Naive thymus-derived CD8-positive, alpha-beta T cell (primary cell): ENCODE results near the gene OBP2B. TPM values are rescaled to one million over a fixed set of nuclear protein-coding genes. Genes with fewer than 3 reads are reported as not detected.
A peak's percentile ranks its signal among the peaks of the same experiment; 100 is the strongest.

Experiments used
- ATAC-seq, 2 donors: fragments of 150-1000 bp; cut with Tn5 transposase in 1 of 2; sonication (Bioruptor Pico), chemical (Tn5 transposase) in 1 of 2; 1 replicate in 1 of 2; 2 replicates in 1 of 2; pipeline ENCODE4 v1.10.0; 2021; ENCODE audit warnings: mild to moderate bottlenecking in 2 of 2, moderate library complexity in 2 of 2
- POLR2A ChIA-PET: fragments of 350-600 bp; sonication (Branson Sonifier 250); formaldehyde crosslinking; loops from one replicate; lab custom pipeline; 2021; ENCODE audit warnings: antibody characterized with exemption; lab: Charles Lee
- DNase-seq, 10 donors: peaks; one replicate each; pipeline versions ENCODE4 v3.0.0 to v3.0.0-alpha.2; 2020 to 2022
- H3K27ac Mint-ChIP-seq, 10 donors: one replicate each; pipeline ENCODE4 v1.8.0; 2020 to 2022; ENCODE audit warnings: mild to moderate bottlenecking in 10 of 10, mixed read lengths in 10 of 10, moderate library complexity in 4 of 10, inconsistent platforms in 1 of 10
- H3K27me3 Mint-ChIP-seq, 5 donors: one replicate each; pipeline ENCODE4 v1.8.0; 2021 to 2022; ENCODE audit warnings: mixed read lengths in 5 of 5
- H3K36me3 Mint-ChIP-seq, 3 donors: one replicate each; pipeline ENCODE4 v1.8.0; 2020 to 2022; ENCODE audit warnings: mixed read lengths in 3 of 3, mild to moderate bottlenecking in 2 of 3, inconsistent platforms in 1 of 3
- H3K4me1 Mint-ChIP-seq, 4 donors: one replicate each; pipeline ENCODE4 v1.8.0; 2021 to 2022; ENCODE audit warnings: mixed read lengths in 4 of 4
- H3K4me3 Mint-ChIP-seq, 10 donors: one replicate each; pipeline ENCODE4 v1.8.0; 2020 to 2022; ENCODE audit warnings: mild to moderate bottlenecking in 10 of 10, mixed read lengths in 10 of 10, moderate library complexity in 6 of 10, inconsistent platforms in 1 of 10
- H3K9me3 Mint-ChIP-seq, 9 donors: one replicate each; pipeline ENCODE4 v1.8.0; 2020 to 2022; ENCODE audit warnings: mixed read lengths in 9 of 9, mild to moderate bottlenecking in 3 of 9, inconsistent platforms in 1 of 9, moderate library complexity in 1 of 9
- polyA plus RNA-seq, 3 donors: library from polyadenylated mRNA; unstranded; fragments of 300-500 nt; fragmentation: Illumina TruSeq; gene quantifications; one replicate each; pipeline ENCODE4 v1.2.3, GENCODE V29; 2021
- total RNA-seq, 8 experiments: library from RNA in 2 of 8; stranded (reverse) in 2 of 8; gene quantifications; one replicate each; pipeline ENCODE4 v1.2.3 and lab custom pipeline; 2021 to 2026

The OBP2B gene
- total and polyA plus RNA-seq, 5 experiments from 2014 or later = not detected

DNA sequence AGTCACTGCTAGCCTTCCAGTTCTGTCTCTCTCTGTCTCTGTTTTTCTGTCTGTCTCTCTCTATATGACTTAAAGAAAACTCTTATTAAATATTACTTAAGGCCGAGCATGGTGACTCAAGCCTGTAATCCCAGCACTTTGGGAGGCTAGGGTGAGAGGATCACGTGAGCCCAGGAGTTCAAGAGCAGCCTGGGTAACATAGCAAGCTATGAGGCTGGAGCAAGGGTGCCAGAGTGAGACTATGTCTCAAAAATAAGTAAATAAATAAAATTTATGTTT, 43.7 kb downstream of the OBP2B start:
- ATAC-seq (no peak), DNase-seq (no peak)
- H3K27ac Mint-ChIP-seq = no peak overlapping the region
- H3K27me3 Mint-ChIP-seq = peaks cover 0 to 4% (median 2%) of the 10 kb centered on the region in 5 donors
- peak overlapping the region in 1 of 10 donors; percentile 29 for H3K4me3 Mint-ChIP-seq
- peaks cover 1 to 15% (median 6%) of the 10 kb centered on the region in 4 donors for H3K4me1 Mint-ChIP-seq
- no peaks in the 10 kb centered on the region for H3K9me3 Mint-ChIP-seq
- POLR2A ChIA-PET = no interaction called here
- H3K36me3 Mint-ChIP-seq = no peaks in the 10 kb centered on the region

DNA sequence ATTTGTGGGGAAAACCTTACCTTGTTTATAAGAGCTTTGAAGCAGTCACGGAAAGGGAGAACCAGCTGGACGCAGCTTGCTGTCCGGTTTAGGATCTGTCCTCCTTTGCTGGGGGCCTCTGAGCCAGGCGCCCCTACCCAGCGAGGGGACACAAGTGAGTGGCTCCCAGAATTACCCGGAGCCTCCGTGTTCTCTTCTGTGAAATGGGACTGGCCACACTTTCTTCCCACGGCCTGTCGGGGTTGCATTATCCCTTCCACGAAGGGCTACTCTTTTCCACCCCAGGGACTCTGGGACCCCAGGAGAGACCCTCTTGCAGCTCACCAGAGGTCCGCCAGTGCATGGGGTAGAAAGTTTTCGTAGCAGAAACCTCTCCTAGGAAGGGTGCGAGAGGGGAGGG, 44.9 kb downstream of the OBP2B start:
- Mint-ChIP-seq H3K27me3 (peaks cover 0 to 4% (median 2%) of the 10 kb centered on the region in 5 donors), H3K9me3 (no peaks in the 10 kb centered on the region), H3K4me3 (peak overlapping the region; percentile 58 to 84 (median 72)), H3K4me1 (peaks cover 1 to 15% (median 7%) of the 10 kb centered on the region in 4 donors), H3K27ac (no peak overlapping the region), H3K36me3 (no peaks in the 10 kb centered on the region)
- ATAC-seq (no peak), DNase-seq (no peak)
- POLR2A ChIA-PET = interaction anchor here (1.5 kb wide), 1 partner anchor 17 kb away, joined by 3 read pairs; no protein-coding TSS in a partner anchor

DNA sequence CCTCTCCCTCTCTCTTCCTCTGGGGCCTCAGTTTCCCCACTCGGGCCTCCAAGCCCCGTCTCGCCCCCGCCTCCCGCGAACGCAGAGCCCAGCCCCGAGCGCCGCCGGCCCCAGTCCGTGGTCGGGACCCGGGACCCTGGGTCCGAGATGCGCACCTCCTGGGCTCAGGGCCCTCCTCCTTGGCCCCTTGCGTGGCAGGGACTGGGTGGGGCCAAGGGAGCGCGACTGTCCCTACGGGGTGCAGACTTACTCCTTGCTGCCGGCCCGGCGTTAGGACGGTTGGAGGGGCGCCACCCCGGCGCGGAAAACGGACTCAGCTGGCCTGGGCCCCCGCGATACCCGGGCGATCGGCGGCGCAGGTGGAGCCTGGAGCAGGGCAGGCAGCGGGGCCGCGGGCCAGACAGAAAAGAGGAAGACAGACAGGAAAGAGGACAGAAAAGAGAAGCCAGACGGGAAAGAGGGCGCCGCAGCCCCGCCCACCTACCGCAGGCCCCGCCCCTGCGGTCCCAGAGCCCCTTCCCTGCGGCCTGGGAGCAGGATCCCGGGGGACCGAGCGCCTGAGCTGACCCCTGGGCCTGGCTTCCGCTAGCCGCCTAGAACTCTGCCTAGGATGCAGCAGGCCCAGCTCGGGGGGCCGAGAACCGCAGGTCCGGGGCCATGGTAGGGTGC, 45.4 kb downstream of the OBP2B start, which contains the start of gene GBGT1:
Gene GBGT1, minus strand, starts transcription at position 411 of the 669 bp plus-strand sequence. CDS start 1,502 bp downstream, outside the sequence.
- peak within 1 kb of the TSS in 1 of 10 donors; percentile 62 for H3K27ac Mint-ChIP-seq
- peaks cover 1 to 15% (median 7%) of the 10 kb centered on the region in 4 donors for H3K4me1 Mint-ChIP-seq
- ATAC-seq (peak; percentile 56 to 66), DNase-seq (peak in 3 of 10 donors; percentile 33 to 40 (median 39))
- POLR2A ChIA-PET = interaction anchor here (1.5 kb wide), 1 partner anchor 16 kb away, joined by 3 read pairs; no protein-coding TSS in a partner anchor
- H3K27me3 Mint-ChIP-seq = peaks cover 0 to 4% (median 2%) of the 10 kb centered on the region in 5 donors
- no peaks in the 10 kb centered on the region for H3K9me3 Mint-ChIP-seq
- H3K36me3 Mint-ChIP-seq = no peaks in the 10 kb centered on the region
- H3K4me3 Mint-ChIP-seq = peak within 1 kb of the TSS; percentile 69 to 87 (median 76)

DNA sequence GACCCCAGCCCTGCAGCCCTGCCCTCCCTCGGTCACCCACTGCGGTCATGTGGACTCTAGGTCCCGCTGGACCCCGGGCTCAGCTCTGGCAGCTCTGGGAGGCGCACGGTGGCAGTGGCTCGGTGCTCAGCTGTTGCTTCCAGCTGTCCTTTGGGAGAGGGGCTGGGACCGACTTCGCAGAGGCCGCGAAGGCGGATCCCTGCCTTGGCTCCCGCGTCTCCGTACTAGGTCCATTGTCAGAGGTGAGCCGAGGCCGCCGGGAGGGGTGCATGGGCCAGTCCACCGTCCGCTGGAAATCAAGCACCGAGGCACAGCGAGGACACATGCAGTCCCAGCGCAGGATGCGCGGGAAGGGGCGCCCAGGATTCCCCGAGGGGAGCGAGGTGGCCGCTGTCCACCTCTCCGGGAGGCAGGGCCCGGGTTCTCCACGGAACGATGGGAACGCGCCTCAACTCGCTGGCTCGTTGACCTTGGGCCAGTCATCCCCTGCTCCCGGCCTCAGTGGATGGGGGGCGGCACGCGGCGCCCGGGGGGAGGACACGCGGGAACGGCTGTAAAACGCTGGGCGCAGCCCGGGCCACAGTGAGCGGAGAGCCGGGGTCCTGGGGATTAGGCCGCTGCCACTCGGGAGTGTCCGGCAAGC, 46.1 kb downstream of the OBP2B start:
- DNase-seq (no peak), ATAC-seq (peak in 1 of 2 donors; percentile 8)

DNA sequence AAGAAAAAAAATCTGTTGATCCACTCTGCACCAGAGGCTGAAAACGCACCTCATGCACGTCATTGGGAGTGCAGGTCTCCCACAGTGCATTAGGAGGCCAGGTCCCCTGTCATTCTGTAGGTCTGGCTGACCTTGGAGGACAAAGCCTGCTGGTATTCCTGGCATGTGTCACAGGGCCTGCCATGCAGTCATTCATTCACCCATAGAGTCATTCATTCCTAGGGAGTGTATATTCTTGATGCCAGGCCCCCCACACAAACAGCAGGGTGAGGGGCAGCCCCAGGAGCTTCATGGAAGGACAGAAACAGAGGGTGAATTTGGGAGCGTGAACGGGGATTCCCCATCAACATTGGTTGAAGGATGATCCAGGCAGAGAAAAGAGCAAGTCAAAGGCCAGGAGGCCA, 47.5 kb downstream of the OBP2B start:
- peaks cover 1 to 15% (median 7%) of the 10 kb centered on the region in 4 donors for H3K4me1 Mint-ChIP-seq
- POLR2A ChIA-PET = no interaction called here
- H3K4me3 Mint-ChIP-seq = peak overlapping the region in 8 of 10 donors; percentile 7 to 74 (median 45)
- H3K27me3 Mint-ChIP-seq = peaks cover 0 to 4% (median 2%) of the 10 kb centered on the region in 5 donors
- ATAC-seq = no peak
- no peak for DNase-seq
- no peaks in the 10 kb centered on the region for H3K36me3 Mint-ChIP-seq
- H3K27ac Mint-ChIP-seq = peak overlapping the region in 1 of 10 donors; percentile 72
- H3K9me3 Mint-ChIP-seq = no peaks in the 10 kb centered on the region

More for the DNA sequence above, 46.1 kb downstream of the OBP2B start:
- POLR2A ChIA-PET = interaction anchor here (1.5 kb wide), 1 partner anchor 15 kb away, joined by 3 read pairs; no protein-coding TSS in a partner anchor
- Mint-ChIP-seq H3K4me1 (peaks cover 1 to 15% (median 7%) of the 10 kb centered on the region in 4 donors), H3K36me3 (no peaks in the 10 kb centered on the region), H3K9me3 (no peaks in the 10 kb centered on the region), H3K27ac (peak overlapping the region in 1 of 10 donors; percentile 62), H3K4me3 (peak overlapping the region in 6 of 10 donors; percentile 23 to 77 (median 56)), H3K27me3 (peaks cover 0 to 4% (median 2%) of the 10 kb centered on the region in 5 donors)

DNA sequence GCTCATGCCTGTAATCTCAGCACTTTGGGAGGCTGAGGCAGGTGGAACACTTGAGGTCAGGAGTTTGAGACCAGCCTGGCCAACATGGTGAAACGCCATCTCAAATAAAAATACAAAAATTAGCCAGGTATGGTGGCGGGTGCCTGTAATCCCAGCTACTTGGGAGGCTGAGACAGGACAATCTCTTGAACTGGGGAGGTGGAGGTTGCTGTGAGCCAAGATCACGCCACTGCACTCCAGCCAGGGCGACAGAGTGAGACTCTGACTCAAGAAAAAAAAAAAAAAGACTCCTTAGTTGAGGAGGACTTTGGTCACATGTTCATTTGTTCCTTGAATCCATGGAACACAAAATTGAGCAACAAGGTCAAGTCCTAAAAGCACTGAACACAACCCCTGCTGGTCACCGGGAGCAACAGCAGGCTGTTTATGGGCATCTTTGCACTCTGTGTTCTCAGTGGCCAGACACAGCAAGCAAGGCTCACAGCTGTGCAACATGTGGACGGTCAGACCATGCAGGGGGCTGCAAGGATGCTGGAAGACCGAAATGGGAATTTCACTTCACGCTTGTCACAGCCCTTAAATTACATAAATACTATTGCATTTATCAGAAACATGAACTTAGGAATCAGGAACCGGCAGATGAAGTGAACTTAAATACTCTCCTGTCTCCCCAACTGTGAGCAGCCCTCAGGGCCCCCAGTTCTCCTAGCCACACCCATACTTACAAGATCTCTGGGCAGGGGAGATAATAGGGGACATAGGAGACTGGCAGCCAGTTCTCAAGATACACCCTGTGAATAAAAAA, 48.1 kb downstream of the OBP2B start:
- H3K27ac Mint-ChIP-seq = peak overlapping the region in 2 of 10 donors; percentile 14 to 31
- H3K4me3 Mint-ChIP-seq = peak overlapping the region in 4 of 10 donors; percentile 33 to 71 (median 48)
- peaks cover 0 to 4% (median 2%) of the 10 kb centered on the region in 5 donors for H3K27me3 Mint-ChIP-seq
- DNase-seq (peak in 3 of 10 donors; percentile 29 to 35 (median 33)), ATAC-seq (peak; percentile 76 to 81)
- peaks cover 1 to 15% (median 7%) of the 10 kb centered on the region in 4 donors for H3K4me1 Mint-ChIP-seq
- no peaks in the 10 kb centered on the region for H3K36me3 Mint-ChIP-seq
- POLR2A ChIA-PET = no interaction called here
- H3K9me3 Mint-ChIP-seq = no peaks in the 10 kb centered on the region

DNA sequence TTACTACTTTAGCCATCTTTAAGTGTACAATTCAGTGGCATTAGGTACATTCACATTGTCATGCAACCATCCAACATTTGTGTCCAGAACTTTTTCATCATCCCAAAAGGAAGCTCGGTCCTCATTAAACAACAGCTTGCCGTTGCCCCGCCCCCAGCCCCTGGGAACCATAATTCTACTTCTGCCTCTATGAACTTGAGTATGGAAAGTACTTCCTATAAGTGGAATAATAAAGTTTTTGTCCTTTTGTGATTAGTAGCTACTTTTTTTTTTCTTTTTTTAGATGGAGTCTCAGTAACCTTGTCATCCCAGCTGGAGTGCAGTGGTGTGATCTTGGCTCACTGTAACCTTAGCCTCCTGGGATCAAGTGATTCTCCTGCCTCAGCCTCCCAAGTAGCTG, 50.4 kb downstream of the OBP2B start:
- POLR2A ChIA-PET = no interaction called here
- H3K36me3 Mint-ChIP-seq = no peaks in the 10 kb centered on the region
- H3K4me3 Mint-ChIP-seq = no peak overlapping the region
- H3K4me1 Mint-ChIP-seq = peaks cover 0 to 9% (median 3%) of the 10 kb centered on the region in 4 donors
- H3K27ac Mint-ChIP-seq = peak overlapping the region in 1 of 10 donors; percentile 27
- ATAC-seq = no peak
- peaks cover 0 to 4% (median 2%) of the 10 kb centered on the region in 5 donors for H3K27me3 Mint-ChIP-seq
- no peaks in the 10 kb centered on the region for H3K9me3 Mint-ChIP-seq
- no peak for DNase-seq

Other genes starting within 250 kb of the OBP2B start
- under 1 TPM in 1 of 2 experiments, not detected in 1; 0.39 TPM for gene GFI1B, start 230.6 kb downstream of the OBP2B start, total RNA-seq
- gene GFI1B, start 230.6 kb downstream of the OBP2B start, polyA plus RNA-seq = under 1 TPM in 1 of 3 donors, not detected in 2; 0.16 TPM
- 10 to 100 TPM; 78.7 to 81.2 TPM for gene GTF3C5, start 178.3 kb downstream of the OBP2B start, total RNA-seq
- 10 to 100 TPM; 33.7 to 40.1 (median 37.8) TPM for gene GTF3C5, start 178.3 kb downstream of the OBP2B start, polyA plus RNA-seq
- gene CEL, start 147.3 kb downstream of the OBP2B start, total RNA-seq = 1 to 10 TPM; 1.3 to 1.6 TPM
- not detected for gene CEL, start 147.3 kb downstream of the OBP2B start, polyA plus RNA-seq
- 10 to 100 TPM; 93.7 to 99.9 TPM for gene RALGDS, start 88.0 kb downstream of the OBP2B start, total RNA-seq
- gene RALGDS, start 88.0 kb downstream of the OBP2B start, polyA plus RNA-seq = 10 to 100 TPM; 14.1 to 35.5 (median 29.4) TPM
- 1 to 10 TPM; 4.1 to 4.9 TPM for gene GBGT1, start 45.3 kb downstream of the OBP2B start, total RNA-seq
- gene GBGT1, start 45.3 kb downstream of the OBP2B start, polyA plus RNA-seq = not detected
- not detected for gene ABO, start 66.0 kb upstream of the OBP2B start, total RNA-seq
- not detected for gene ABO, start 66.0 kb upstream of the OBP2B start, polyA plus RNA-seq
- gene SURF6, start 126.9 kb upstream of the OBP2B start, total RNA-seq = 10 to 100 TPM; 29.8 to 34.1 TPM
- gene SURF6, start 126.9 kb upstream of the OBP2B start, polyA plus RNA-seq = 10 to 100 TPM in 2 of 3 donors, 1 to 10 TPM in 1; 4.9 to 16.9 (median 10.1) TPM
- gene MED22, start 138.9 kb upstream of the OBP2B start, total RNA-seq = 10 to 100 TPM; 38.2 to 46.4 TPM
- 10 to 100 TPM; 10.3 to 20.6 (median 17.5) TPM for gene MED22, start 138.9 kb upstream of the OBP2B start, polyA plus RNA-seq
- 1,000 to 10,000 TPM; 2,300 to 2,355 TPM for gene RPL7A, start 139.0 kb upstream of the OBP2B start, total RNA-seq
- gene RPL7A, start 139.0 kb upstream of the OBP2B start, polyA plus RNA-seq = 1,000 to 10,000 TPM; 1,183 to 1,387 (median 1,313) TPM
- 10 to 100 TPM; 58.7 to 59.5 TPM for gene SURF1, start 147.2 kb upstream of the OBP2B start, total RNA-seq
- gene SURF1, start 147.2 kb upstream of the OBP2B start, polyA plus RNA-seq = 100 to 1,000 TPM in 2 of 3 donors, 10 to 100 TPM in 1; 90.6 to 119 (median 112) TPM
- 10 to 100 TPM; 22.8 to 24.7 TPM for gene SURF2, start 147.3 kb upstream of the OBP2B start, total RNA-seq
- 10 to 100 TPM; 39.8 to 52.0 (median 49.9) TPM for gene SURF2, start 147.3 kb upstream of the OBP2B start, polyA plus RNA-seq
- 10 to 100 TPM; 68.7 to 70.0 TPM for gene SURF4, start 166.8 kb upstream of the OBP2B start, total RNA-seq
- gene SURF4, start 166.8 kb upstream of the OBP2B start, polyA plus RNA-seq = 100 to 1,000 TPM; 107 to 146 (median 122) TPM
- 1 to 10 TPM; 1.2 to 1.3 TPM for gene STKLD1, start 167.1 kb upstream of the OBP2B start, total RNA-seq
- 1 to 10 TPM in 1 of 3 donors, under 1 TPM in 1, not detected in 1; 0.35 to 2.3 TPM for gene STKLD1, start 167.1 kb upstream of the OBP2B start, polyA plus RNA-seq
- gene REXO4, start 208.8 kb upstream of the OBP2B start, total RNA-seq = 10 to 100 TPM; 42.4 to 45.6 TPM
- gene REXO4, start 208.8 kb upstream of the OBP2B start, polyA plus RNA-seq = 10 to 100 TPM; 15.9 to 30.5 (median 24.4) TPM
- 1 to 10 TPM; 3.8 to 4.0 TPM for gene ADAMTS13, start 213.1 kb upstream of the OBP2B start, total RNA-seq
- gene ADAMTS13, start 213.1 kb upstream of the OBP2B start, polyA plus RNA-seq = under 1 TPM; 0.10 to 0.99 (median 0.41) TPM